HG03354 (cell line): ENCODE results near the gene OTULINL.

Experiments used
- ATAC-seq: cut with Tn5 transposase; IDR thresholded peaks from one replicate; pipeline ENCODE4 v1.9.1; 2021; ENCODE audit warnings: mild to moderate bottlenecking; ENCODE audit not compliant: unreplicated experiment, poor library complexity, severe bottlenecking

OTULINL gene

DNA sequence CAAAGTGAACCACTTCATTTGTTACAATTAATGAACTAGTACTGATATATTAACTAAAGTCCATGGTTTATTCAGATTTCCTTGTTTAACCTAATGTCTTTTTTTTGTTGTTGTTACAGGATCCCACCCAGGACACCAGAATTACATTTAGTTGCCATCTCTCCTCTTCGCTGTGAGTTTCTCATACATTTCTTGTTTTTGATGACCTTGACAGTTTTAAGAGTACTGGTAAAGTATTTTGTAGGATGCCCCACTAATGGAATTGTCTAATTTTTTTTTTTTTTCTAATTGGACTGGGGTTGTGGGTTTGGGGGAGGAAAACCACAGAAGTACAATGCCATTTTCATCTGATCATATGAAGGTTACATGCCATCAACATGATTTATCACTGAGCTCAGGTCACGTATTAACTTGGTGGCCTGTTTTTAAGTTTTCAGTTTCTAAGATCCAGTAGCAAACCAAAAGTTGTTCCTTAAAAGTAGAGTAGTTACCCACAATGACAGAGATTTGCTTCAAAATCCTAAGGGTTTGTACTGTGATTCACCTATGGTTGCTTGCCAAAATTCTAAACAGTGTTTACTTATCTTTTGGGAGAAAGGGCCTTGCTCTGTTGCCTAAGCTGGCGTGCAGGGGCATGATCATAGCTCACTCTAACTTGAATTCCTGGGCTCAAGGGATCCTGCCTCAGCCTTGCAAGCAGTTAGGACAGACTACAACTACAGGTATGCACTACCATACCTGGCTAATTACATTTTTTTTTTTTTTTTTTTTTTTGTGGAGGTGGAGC lies 78.4 kb downstream of the OTULINL start:
- ATAC-seq, result no peak

DNA sequence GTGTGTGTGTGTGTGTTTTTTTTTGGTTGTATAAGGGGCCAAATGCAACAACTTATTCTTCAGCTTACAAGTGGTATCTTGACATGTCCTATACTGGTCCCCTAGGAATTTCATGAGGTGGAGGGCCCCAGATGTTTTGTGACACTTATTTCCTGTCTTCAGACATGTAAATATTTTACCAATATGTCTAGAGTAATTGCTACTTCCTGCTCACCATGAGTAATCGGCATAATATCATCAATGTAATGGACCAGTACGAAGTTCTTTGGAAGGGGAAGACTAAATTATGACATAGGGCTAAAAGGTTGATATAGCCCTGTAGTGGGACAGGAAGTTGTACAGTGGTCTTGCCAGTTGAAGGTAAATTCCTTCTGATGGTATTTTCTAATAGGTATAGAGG lies 79.2 kb downstream of the OTULINL start:
- ATAC-seq, result no peak
